IPS-18a (cell line): ENCODE results near the gene SULT4A1.
A peak's percentile ranks its signal among the peaks of the same experiment; 100 is the strongest.

Source experiments
- H3K27ac ChIP-seq: one replicate; pipeline ENCODE4 v1.5.1; 2013; ENCODE audit warnings: low read length
- H3K27me3 ChIP-seq: one replicate; pipeline ENCODE4 v1.6.1; 2013; ENCODE audit warnings: mild to moderate bottlenecking, low read length; ENCODE audit not compliant: control insufficient read depth, insufficient read depth
- H3K36me3 ChIP-seq: one replicate; pipeline ENCODE4 v1.6.1; 2013; ENCODE audit warnings: low read depth, low read length; ENCODE audit not compliant: control insufficient read depth
- H3K4me1 ChIP-seq: one replicate; pipeline ENCODE4 v1.6.1; 2013; ENCODE audit warnings: low read depth, low read length; ENCODE audit not compliant: control insufficient read depth
- H3K4me3 ChIP-seq: one replicate; pipeline ENCODE4 v1.5.1; 2013; ENCODE audit warnings: low read length
- H3K9ac ChIP-seq: one replicate; pipeline ENCODE4 v1.6.1; 2013; ENCODE audit warnings: mild to moderate bottlenecking, low read length, moderate library complexity
- H3K9me3 ChIP-seq: one replicate; pipeline ENCODE4 v1.6.1; 2013; ENCODE audit warnings: low read depth, low read length; ENCODE audit not compliant: control insufficient read depth

Gene SULT4A1

GRCh38 chr22:43894122-43894521 lies 31.8 kb upstream of the SULT4A1 start:
- Histone ChIP-seq H3K9ac (no peak overlapping the region), H3K27ac (no peak overlapping the region), H3K36me3 (no peaks in the 10 kb centered on the region), H3K4me3 (no peak overlapping the region), H3K4me1 (no peaks in the 10 kb centered on the region), H3K9me3 (no peaks in the 10 kb centered on the region), H3K27me3 (peaks cover 34% of the 10 kb centered on the region)

DNA sequence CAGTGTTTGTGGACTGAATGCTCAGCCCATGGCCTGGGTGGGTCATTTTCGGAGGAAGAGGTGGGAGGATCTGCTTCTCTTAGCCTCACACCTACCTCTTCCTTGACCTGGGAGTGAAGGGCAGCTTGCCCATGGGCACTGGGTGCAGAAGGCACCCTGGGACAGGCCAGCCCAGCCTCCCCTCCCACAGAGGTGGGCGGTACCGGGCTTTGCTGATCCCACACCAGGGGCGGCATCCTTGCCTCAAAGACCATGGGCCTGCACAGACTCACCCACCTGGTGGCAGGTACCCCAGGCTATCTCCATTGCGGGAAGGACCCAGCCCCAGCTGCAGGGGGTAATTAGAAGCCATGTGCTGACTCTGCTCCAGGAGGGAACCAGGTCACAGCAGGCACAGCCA lies 31.0 kb upstream of the SULT4A1 start:
- Histone ChIP-seq H3K4me3 (no peak overlapping the region), H3K27ac (no peak overlapping the region)

DNA sequence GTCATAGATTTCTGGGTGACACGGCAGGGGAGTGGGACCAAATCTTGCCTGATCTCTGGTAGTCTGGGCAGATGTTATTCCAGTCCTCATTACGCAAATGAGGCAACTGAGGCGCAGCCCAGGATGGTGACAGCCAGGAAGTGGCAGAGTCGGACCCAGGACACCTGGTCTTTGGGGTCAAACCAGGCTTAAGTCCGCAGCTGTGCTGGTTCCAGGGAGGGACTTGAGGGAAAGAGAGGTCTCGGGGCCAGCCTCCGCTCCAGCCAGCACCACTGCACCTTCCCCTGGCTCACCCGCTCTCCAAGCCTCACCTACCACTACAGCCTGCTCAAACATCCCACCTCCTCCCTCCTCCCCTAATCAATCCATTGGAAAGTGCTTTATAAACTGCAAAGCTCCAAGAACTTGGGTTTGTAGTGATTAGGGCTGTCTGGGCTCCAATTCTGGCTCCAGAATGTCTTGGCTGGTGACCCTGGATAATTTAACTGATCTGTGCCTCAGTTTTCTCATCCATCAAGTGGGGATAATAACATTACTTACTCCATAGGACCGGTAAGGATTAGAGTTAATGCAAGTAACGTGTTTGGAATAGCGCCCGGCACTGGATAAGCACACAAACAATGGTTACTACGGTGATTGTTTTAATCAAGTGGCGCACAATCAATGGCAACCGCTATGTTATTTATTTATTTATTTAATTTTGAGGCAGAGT lies 30.0 kb upstream of the SULT4A1 start:
- Histone ChIP-seq H3K27ac (no peak overlapping the region), H3K36me3 (no peaks in the 10 kb centered on the region), H3K4me3 (peak overlapping the region; percentile 75), H3K9me3 (no peaks in the 10 kb centered on the region), H3K9ac (no peak overlapping the region), H3K27me3 (peaks cover 34% of the 10 kb centered on the region), H3K4me1 (no peaks in the 10 kb centered on the region)

More for the DNA sequence above, 31.0 kb upstream of the SULT4A1 start:
- Histone ChIP-seq H3K9me3 (no peaks in the 10 kb centered on the region), H3K36me3 (no peaks in the 10 kb centered on the region), H3K27me3 (peaks cover 34% of the 10 kb centered on the region), H3K4me1 (no peaks in the 10 kb centered on the region), H3K9ac (no peak overlapping the region)

DNA sequence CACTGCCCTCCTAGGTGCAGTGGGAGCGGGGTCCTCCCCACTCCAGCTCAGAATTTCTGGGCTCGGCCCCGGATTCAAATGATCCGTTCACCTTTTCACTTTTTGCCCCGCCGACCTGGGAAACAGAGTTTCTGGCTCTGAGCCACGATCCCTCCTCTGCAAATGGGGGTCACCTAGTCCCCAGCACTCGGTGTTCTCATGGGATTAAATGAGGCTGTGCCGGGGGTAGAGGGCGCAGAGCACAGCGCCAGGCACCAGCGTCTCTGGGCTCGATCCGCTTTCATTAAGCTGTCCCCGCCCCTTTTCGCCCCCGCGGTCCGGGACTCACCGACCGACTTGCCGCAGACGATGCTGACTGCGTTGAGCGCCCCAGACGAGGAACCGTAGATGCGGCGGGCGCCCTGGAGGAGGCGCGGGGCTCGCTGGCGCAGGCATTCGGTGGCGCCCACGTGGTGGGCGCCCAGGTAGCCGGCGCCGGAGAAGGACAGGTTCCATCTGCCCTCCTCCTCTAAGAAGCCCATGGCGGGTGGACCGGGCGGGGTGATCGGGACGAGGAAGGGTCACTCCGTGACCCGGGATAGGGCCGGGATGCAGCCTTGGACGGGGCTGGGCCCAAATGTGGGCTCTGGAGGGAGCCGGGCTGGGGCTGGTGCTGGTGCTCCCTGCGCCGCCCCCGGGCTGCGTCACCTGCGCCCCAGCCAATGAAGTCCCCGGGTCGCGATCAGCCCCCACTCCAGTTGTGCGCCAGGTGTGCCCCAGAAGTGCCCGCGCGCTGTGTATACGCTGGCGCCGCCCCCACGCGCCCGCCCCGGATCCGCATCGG lies 29.3 kb upstream of the SULT4A1 start, which contains the start of gene PNPLA5:
Gene PNPLA5 (minus strand): TSS at position 654 of the 823 bp plus-strand sequence. CDS start 133 bp downstream, at position 521.
- Histone ChIP-seq H3K27me3 (peaks cover 34% of the 10 kb centered on the region), H3K9ac (peak within 1 kb of the TSS; percentile 64), H3K4me1 (no peaks in the 10 kb centered on the region), H3K4me3 (peak within 1 kb of the TSS; percentile 75), H3K9me3 (no peaks in the 10 kb centered on the region), H3K27ac (no peak within 1 kb of the TSS), H3K36me3 (no peaks in the 10 kb centered on the region)

DNA sequence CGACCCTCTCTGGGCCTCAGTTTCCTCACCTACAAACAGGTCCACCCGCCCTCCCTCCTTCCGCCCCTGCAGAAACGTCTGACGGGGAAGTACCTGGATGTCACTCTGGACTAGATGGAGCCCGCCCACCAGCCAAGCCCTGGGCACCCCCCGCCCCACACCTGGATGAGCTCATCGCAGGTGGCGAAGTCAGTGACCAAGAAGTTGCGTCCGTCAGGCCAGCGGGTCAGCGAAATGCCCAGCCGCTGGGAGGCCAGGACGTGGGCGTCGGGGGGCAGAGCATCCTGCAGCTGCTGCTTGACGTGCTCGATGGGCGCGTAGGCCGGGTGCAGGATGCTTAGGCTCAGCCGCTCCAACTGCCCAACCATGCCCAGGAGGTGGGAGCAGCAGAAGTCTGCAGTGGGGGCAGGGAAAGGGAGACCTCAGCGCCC lies 28.6 kb upstream of the SULT4A1 start:
- Histone ChIP-seq H3K36me3 (no peaks in the 10 kb centered on the region), H3K9me3 (no peaks in the 10 kb centered on the region), H3K4me3 (peak overlapping the region; percentile 75), H3K4me1 (no peaks in the 10 kb centered on the region), H3K27ac (no peak overlapping the region), H3K9ac (peak overlapping the region; percentile 64), H3K27me3 (peaks cover 34% of the 10 kb centered on the region)

DNA sequence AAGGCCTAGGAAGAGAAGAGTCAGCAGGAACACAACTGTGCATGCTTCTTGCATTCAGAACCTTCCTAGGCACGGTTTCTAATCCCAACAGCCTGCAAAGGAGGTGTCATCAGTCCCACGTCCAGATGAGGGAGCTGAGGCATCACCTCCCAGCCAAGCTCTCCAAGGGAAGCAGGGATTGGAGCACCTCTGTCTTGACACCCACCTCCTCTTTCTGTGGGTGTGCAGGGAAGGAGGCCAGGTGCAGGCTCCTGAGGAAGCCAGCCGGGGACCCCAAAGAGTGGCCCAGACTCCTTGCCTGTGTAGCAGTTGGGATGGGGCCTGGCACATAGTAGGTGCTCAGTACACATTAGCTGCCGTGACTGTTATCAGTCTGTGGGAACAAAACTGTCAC lies 27.5 kb upstream of the SULT4A1 start:
- Histone ChIP-seq H3K27me3 (peaks cover 34% of the 10 kb centered on the region), H3K4me3 (no peak overlapping the region), H3K9me3 (no peaks in the 10 kb centered on the region), H3K9ac (no peak overlapping the region), H3K36me3 (no peaks in the 10 kb centered on the region), H3K4me1 (no peaks in the 10 kb centered on the region), H3K27ac (no peak overlapping the region)

- peaks cover 34% of the 10 kb centered on the region for H3K27me3 ChIP-seq
- H3K9me3 ChIP-seq: no peaks in the 10 kb centered on the region
- H3K9ac ChIP-seq: no peak overlapping the region
- no peaks in the 10 kb centered on the region for H3K36me3 ChIP-seq
- no peak overlapping the region for H3K27ac ChIP-seq
- H3K4me1 ChIP-seq: no peaks in the 10 kb centered on the region
- no peak overlapping the region for H3K4me3 ChIP-seq
Observed at GRCh38 chr22:43889201-43889859, 27.0 kb upstream of the SULT4A1 start.

DNA sequence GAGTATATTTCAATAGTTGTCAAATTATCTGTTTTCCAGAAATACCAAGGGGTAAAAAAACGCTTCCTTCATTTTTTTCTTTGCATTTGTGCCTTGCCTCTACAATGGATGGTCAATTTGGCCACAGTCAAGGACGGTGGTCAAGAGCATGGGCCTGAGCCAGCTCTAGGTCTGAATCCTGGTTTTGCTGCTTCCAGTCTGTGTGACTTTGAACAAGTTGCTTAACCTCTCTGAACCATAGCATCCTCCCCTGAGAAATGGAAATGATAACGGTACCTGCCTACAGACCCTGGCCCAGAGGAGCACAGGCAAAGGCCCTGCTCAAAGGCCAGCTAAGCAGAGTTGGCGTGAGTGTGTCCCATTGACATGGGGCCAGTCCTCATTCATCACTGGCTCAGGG lies 26.4 kb upstream of the SULT4A1 start:
- H3K4me1 ChIP-seq: no peaks in the 10 kb centered on the region
- no peak overlapping the region for H3K9ac ChIP-seq
- H3K27me3 ChIP-seq: peaks cover 33% of the 10 kb centered on the region
- H3K36me3 ChIP-seq: no peaks in the 10 kb centered on the region
- H3K4me3 ChIP-seq: no peak overlapping the region
- no peak overlapping the region for H3K27ac ChIP-seq
- H3K9me3 ChIP-seq: no peaks in the 10 kb centered on the region

DNA sequence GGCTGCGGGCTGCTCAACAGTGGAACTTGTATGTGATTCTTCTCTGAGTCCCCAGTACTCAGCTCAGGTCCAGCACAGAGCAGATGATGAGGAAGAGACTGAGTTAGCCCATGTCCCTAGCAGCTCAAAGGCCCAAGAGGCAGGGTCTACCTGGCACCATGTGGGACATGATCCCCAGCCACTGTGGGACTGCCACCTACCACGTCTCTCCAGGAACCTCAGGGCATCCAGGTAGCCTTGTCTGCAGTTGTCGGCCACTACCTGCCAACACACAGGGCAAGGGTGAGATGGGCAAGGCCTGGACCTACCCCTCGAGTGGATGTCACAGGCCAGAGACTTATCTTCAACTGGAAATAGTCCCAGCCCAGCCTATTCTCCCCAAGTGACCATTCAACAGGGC lies 25.1 kb upstream of the SULT4A1 start:
- Histone ChIP-seq H3K9ac (no peak overlapping the region), H3K36me3 (no peaks in the 10 kb centered on the region), H3K9me3 (no peaks in the 10 kb centered on the region), H3K4me1 (no peaks in the 10 kb centered on the region), H3K4me3 (no peak overlapping the region), H3K27ac (no peak overlapping the region), H3K27me3 (peaks cover 23% of the 10 kb centered on the region)

- Histone ChIP-seq H3K27me3 (peaks cover 14% of the 10 kb centered on the region), H3K4me3 (no peak overlapping the region), H3K36me3 (no peaks in the 10 kb centered on the region), H3K4me1 (no peaks in the 10 kb centered on the region), H3K27ac (no peak overlapping the region), H3K9me3 (no peaks in the 10 kb centered on the region), H3K9ac (no peak overlapping the region)
Observed at GRCh38 chr22:43886231-43886630, 23.9 kb upstream of the SULT4A1 start.

DNA sequence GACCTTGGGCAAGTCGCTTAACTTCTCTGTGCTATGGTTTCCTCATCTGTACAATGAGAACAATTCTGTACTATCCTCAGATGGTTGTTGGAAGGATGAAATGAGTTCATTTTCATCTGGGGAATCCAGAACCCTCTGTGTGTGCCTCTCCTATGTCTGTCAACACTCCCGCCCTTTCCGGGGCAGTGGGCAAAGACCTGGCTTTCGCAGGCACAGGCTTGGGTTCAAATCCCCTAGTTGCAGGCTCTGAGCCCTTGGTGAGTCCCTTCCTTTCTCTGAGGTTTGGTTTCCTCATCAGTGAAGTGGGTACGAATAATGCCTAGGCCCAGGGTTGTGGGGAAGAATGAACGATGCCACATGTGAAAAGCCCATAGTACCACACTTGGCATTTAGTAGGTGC lies 23.5 kb upstream of the SULT4A1 start:
- peaks cover 10% of the 10 kb centered on the region for H3K27me3 ChIP-seq
- no peak overlapping the region for H3K9ac ChIP-seq
- no peaks in the 10 kb centered on the region for H3K9me3 ChIP-seq
- H3K36me3 ChIP-seq: no peaks in the 10 kb centered on the region
- no peak overlapping the region for H3K4me3 ChIP-seq
- H3K27ac ChIP-seq: no peak overlapping the region
- H3K4me1 ChIP-seq: no peaks in the 10 kb centered on the region
